DMS 273 (cell line): ENCODE measurements around the gene PPP4R3B.

Experiments
- DNase-seq: peaks from one replicate; lab custom pipeline; 2025; ENCODE audit not compliant: unreplicated experiment; lab: John Stamatoyannopoulos, UW

PPP4R3B gene

DNA sequence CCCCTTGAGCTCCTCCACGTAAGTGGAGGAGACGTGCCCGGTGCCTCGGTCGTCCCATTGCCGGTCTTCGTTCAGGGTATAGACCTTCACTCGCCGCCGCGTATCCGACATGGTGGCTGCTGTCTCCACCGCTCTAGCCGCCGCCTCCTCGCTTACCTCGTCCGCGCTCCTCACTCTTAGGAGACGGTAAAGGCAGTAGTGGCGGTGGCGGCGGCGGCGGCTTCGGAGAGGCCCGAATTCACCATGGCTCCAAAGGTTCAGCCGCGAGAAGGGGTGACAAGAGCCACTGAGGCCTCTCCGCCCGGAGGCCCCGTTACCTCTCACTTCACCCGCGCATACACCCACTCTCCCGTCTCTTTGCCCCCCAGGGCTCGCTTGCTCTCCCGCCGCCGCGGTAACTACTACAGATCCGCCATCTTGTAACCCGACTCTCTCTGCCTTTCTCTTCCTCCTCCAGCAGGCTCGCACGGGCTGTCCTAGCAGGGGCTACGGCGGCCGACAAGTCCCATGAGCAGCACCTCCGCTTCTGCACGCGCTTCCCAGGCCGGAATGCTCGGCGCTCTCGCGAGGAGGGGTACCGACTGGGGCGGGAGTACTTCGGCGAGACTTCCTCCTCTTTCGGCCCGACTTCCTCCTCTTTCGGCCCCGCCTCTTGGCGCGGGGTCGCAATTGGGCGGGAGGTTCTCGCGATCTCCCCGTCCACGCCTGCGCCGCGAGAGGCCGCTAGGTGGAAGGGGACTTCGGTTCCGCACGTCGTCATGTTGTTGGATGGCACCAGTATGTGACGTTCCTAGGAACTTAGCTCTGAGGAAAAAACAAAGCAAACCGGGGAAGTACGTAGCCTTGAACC, at the start of gene PPP4R3B:
TSS of gene PPP4R3B (minus strand) at position 448 of the 850 bp plus-strand sequence. CDS start at position 111, 337 bp downstream.
- DNase-seq: peak; percentile 100

DNA sequence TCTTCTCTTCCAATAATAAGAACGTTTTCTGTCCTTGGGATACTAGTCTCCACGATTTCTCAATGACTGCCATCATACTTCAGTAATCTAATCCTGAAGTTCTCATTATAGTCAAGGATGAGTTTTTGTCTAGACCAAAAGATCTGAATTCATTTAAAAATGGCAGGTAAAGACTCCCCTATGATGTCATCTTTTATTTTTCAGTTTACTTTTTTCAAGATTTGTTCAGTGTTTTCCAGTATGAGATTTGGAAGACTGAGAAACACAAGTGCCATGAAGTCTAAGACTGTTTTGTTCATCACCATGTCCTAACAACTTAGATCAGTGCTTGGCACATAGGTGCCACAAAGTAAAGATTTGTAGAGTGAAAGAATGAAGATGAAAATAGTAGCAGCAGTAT, 35.8 kb upstream of the PPP4R3B start:
- no peak for DNase-seq

DNA sequence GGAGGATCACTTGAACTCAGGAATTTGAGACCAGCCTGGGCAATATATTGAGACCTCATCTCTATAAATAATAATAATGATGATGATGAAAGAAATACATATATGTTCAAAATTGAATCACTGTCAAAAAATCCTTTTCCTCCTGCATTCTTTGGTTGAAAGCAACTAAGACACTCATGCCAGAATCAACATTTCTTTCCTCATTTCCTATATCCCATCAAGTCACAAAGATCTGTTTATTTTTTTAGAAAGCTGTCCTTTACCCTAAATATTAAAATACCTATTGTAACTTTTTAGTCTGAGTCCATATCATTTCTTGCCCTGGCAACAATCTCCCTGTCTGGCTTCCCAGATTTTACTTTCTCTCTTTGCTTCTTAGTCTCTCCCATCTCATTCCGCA, 31.8 kb upstream of the PPP4R3B start:
- DNase-seq: no peak

DNA sequence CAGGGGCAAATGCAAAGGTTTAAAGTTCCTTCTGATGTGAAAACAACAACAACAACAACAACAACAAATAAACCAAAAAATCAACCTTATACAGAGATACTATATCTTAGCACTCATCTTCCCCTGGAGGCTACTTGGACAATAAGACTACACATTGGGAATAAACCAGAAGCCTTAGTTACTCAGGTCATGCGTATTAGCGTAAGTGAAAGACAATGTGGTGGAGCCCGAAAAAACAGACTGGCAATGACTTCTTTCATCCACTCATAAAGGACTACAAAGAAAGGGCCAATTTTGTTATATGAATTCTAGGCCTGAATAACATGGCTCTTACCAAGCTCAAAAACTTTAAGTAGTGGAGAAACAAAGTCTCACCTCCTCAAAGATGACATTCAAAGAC, 19.4 kb upstream of the PPP4R3B start:
- DNase-seq: no peak

DNA sequence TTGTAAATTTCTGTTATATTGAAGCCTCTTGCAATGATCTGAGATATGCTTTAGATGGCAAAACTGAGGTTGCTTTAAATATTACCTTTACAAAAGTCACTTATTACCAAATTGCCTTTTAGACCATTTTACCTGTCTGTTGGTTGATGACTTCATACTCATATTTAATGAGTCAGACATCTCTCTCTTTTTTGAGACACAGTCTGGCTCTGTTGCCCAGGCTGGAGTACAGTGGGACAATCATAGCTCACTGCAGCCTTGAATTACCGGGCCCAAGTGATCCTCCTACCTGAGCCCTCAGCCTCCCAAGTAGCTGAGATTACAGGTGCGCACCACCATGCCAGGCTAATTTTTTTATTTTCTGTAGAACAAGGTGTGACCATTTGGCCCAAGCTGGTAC, 11.5 kb upstream of the PPP4R3B start:
- DNase-seq: no peak

DNA sequence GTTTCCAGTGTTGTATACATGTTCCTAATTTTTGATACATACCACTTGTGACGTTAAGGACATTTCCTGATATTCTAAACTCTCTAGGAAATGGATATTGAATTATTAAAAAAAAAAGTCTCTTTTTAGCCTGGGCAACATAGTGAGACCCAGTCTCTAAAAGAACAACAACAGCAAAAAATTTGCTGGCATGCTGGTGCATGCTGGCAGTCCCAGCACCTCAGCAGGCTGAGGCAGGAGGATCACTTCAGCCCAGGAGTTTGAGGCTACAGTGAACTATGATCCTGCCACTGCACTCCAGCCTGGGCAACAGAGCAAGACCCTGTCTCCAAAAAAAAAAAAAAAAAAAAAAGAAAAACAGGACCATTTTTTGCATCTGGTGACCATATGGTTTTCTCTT, 10.5 kb upstream of the PPP4R3B start:
- DNase-seq: no peak

DNA sequence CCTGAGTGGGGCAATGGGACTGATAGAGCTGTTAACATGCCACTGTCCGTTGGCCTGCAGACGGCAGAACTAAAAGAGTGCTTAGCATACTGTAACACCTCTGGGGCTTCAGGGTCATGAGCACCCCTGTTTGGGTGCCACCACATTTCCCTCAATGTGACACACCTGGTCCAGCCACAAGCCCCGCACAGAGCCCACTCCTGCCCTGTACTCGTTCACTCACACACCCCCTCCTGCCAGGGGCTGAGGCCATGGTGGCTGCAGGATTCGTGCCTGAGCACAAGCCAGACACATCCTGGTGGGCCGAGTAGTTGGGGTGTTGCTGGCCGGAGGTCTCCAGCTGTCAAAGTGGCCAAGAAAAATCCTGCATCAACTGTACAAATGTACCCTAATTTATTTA, 4.4 kb upstream of the PPP4R3B start:
- DNase-seq: no peak

DNA sequence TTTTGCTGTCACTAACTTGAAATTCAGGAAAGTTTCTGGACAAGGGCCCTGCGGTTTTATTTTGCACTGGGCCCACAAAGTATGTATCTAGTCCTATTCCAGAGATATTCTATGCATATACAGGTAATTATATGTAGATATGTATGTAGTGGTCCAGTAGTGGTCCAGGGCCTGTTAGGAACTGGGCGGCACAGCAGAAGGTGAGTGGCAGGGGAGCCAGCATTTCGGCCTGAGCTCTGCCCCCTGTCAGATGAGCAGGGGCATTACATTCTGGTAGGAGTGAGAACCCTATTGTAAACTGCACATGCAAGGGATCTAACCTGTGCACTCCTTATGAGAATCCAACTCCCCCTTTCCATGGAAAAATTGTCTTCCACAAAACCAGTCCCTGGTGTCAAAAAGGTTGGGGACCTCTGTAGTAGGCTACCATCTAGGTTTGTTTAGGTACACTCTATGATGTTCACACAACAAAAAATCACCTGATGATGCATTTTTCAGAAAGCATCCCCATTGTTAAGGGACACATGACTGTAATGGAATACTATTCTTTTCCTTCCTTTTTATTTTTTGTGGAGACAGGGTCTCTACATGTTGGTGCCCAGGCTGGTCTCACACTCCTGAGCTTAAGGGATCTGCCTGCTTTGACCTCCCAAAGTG, 2.8 kb upstream of the PPP4R3B start:
- DNase-seq: peak; percentile 56

DNA sequence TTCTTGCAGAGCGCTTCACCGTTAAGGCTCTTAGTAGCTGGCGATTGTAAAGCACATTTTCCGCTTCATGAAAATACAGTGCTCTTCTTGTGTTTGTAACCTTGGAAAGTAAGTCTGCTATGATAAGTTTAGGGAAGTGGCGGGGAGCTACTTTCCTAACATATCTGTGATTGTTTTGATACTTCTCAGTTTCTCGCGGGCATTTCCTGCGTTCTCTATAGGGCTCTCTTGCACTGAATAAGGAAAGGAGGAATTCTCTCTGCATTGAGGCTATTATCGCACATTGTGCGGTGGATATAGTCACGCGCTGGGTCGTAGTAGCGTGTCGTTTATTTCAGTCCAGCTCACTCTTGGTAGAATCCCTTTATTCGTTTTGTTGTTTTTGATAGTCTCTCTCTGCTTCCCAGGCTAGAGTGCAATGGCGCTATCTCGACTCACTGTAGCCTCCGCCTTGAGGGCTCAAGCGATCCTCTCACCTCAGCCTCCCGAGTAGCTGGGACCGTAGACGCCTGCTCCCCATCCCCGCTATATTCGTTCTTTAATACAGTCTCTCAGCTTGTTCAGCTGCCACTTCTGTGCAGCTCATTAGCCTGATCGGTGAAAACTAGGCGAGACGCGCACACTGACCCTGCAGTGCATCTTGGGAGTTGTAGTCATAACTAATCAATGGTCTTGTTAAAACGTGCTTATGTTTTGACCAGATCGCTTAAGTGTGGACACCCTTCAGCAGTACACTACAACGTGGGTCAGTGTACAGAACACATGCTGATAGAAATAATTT, 1.0 kb upstream of the PPP4R3B start:
- peak; percentile 85 for DNase-seq

DNA sequence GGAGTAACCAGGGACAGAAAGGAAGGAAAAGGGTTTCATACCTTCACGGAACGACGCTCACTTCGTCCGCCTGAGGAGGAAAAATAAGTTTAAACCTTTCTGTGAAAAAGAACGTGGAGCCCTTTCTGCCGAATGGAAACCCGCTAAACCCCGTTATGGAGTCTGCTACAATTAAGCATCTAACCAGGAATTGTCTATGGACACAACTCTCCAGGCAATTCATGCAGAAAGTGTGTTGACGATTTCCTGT, 528 bp upstream of the PPP4R3B start:
- DNase-seq: no peak

DNA sequence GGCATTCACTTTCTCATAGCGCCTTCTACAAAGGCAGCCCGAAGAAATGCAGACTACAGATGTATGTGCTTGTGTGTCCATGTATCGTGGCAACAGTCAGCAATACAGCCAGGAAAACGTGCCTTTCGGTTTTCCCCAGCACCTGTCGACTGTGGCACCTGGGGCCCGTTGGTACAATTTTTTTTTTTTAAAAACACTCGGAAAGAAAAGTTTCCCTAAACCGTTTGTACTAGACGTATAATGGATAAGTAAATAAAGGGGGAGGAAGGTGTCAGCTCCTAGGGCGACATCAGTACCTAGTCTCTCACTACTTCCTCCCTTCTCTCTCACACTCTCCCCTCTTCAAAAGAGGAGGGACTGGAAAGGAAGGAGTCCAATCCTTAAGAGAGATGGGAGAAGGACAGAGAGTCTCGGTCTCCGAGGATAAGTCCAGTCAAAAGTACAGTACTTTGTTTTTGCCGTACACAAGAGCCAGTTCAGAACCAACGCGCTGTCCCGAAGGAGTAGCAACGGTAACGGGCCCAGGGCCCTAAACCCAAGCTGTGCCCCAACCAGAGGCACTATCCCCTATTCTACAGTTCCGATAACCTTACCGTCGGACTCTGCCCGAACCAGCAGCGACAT, 759 bp downstream of the PPP4R3B start:
- peak; percentile 80 for DNase-seq

DNA sequence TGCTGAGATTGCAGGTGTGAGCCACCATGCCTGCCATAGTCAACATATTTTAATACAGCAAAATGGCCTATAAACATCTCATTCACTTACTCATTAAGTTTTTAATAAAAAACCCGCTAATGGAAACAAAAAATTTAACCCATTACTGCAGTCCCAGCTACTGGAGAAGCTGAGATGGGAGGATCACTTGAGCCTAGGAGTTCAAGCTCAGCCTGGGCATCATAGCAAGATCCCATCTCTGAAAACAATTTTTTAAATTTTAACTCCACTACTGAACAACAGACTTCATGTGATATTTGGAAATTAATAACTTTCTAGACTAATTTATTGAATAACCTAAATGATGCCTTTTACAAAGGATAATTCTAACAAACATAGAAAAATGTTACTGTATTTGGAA, 5.4 kb downstream of the PPP4R3B start:
- no peak for DNase-seq

DNA sequence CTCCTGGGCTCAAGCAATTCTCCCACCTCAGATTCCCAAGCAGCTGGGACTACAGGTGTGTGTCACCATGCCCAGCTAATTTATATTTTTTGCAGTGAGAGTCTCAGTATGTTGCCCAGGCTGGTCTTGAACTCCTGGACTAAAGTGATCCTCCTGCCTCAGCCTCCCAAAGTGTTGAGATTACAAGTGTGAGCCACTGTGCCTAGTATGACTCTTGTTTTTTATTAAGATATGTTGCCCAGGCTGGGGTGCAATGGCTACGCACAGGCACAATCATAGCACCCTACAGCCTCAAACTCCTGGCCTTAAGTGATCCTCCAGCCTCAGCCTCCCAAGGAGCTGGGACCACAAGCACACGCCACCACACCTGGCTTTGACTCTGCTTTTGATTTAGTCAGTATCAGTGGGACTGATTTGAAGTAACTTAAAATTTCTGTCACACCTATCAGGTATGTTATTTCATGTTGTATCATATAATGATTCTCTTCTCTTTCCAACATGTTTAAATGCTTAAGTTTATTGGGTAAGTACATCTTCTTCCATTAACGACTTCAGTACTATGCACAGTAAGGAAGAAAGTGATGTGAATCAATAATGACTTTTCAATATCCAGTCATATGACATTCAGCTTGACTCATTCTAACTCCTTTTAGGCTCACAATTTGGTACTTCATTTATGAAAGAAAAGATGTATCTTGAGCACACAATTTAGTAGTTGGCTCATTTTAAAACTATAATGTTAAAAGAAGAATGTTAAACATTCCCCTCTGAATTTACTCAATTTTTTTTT, 6.3 kb downstream of the PPP4R3B start:
- DNase-seq: no peak

DNA sequence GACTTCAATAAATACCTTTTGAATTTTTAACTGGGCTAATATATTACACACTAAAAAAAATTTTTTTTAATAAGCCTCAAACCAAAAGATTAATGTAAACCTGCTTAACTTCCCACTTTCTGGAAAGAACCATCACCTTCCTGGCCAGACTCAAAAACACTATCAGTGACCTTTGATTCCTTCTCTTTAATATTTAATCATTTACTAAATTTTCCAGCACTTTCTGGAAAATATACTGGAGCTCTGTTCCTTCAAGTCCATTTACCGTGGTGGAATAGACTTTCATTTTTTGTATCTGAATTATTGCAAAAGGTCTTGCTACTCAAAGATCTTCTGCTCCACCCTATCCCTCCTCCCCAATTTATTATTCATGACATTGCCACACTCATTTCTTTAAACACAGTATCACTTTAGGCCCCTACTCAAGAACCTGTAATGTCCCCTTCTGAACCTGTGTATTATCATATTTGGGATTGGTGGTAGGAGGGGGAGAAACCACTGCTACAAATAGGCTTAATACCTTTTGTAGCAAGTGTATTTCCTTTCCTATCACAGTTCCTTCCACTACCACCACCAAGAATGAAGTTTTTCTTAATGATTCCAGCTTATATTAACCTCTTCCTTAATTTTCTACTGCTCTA, 7.4 kb downstream of the PPP4R3B start:
- no peak for DNase-seq

DNA sequence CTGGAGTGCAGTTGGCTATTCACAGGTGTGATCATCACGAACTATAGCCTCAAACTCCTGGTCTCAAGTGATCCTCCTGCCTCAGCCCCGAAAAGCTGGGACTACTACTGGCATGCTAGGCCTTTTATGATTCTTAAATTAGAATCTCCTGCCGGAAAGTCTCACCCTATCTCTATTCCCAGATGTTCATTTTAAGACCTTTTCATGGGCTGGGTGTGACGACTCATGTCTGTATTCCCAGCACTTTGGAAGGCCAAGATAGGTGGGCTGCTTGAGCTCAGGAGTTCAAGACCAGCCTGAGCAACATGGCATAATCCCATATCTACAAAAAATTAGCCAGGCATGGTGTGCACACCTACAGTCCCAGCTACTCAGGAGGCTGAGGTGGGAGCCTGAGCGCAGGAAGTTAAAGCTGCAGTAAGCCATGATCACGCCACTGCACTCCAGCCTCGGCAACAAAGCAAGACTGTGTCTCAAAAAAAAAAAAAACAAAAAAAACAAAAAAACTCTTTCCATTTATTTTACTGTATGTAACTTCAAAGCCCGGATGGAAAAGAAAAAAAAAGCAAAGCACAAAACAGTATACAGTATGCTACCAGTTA, 8.1 kb downstream of the PPP4R3B start:
- no peak for DNase-seq

DNA sequence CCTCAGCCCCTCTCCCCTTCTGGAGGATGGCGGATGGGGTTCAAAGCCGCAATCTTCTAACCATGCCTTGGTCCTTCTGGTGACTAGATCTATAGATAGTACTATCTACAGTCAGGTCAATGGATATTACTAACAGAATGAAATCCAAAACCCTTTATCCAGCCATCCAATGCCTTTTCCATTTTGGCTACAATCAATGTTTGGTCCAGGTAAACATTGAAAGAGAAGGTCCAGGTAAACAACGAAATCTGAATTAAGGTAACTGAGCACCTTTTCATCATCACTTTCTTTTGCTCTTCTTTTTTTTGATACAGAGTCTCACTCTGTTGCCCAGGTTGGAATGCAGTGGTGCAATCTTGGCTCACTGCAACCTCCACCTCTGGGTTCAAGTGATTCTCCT, 9.7 kb downstream of the PPP4R3B start:
- no peak for DNase-seq

DNA sequence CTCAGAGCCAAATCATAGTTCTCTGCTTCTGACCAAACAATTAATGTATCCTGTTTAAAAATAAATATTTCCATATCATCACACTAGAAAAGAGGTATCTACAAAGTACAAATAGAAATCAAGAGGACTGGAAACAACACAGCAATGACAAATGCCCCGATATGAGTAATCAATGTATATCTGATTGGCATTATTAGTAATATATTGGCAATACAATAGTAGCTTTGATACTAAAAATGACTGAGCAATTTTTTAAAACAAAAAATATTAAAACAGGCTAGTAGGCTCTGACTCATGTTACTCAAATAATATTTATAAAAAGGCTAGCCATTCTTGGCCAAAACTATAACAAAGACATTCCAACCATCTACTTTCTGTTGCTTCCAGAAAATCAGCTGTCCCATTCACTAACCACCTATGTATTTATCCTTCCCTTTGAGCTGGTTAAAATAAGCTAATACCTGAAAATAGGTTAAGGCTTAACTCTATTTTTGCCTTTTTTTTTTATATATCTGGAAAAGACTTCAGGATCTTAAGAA, 13.3 kb downstream of the PPP4R3B start:
- DNase-seq: no peak

DNA sequence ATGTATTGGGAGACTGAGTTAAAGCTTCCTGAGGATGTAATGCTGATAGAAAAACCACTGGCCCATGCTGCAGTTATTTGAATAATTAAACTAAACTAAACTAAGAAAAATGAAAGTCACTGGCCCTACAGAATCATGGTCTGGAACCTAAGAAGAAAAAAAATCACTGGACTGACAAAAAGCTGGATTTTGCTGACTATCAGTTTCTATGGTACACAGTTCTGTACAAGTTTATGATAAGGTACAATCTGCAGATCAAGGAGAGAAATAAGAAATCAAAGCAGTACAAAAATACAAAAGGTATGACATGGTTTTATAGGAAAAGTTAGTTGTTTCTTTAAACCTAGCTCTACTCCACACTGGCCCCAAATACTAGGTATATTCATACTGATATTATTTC, 15.6 kb downstream of the PPP4R3B start:
- DNase-seq: no peak

DNA sequence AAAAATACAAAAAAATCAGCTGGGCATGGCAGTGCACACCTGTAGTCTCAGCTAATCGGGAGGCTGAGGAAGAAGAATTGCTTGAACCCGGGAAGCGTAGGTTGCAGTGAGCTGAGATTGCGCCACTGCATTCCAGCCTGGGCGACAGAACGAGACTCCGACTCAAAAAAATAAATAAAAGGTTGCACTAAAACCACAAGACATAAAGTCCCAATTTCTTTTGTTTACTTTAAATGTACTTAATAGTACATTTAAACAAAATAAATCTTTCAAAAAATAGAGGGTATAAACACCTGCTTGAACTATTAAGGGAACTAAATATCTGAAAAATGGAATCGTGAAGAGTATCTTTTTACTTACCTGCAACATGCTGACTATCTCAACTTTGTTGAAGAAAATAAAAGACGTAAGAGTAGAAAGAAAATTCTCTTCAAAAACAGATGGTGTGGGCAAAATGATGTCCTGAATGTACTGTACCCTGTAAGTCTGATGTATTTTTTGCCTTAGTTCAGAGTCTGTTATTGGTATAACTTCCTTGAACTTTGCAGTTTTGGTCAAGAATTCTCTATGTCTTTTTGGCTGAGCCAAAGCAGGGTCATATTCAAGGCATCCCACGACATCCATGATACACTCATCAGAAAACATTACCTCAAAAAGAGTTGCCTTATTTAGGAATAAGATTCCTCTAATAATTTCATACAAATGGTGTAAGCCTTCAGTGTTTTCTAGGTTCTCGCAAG, 19.2 kb downstream of the PPP4R3B start:
- DNase-seq: no peak
